C4-2B (cell line): Measurements from ENCODE around the gene SCAMP1.

Experiments
- CTCF ChIP-seq: fragments of 450-650 bp; conservative IDR thresholded peaks from 2 replicates; pipeline ENCODE4 v1.5.1; 2017; ENCODE audit warnings: mild to moderate bottlenecking
- ZFX ChIP-seq: fragments of 450-650 bp; IDR thresholded peaks from 2 replicates; pipeline ENCODE4 v1.6.1; 2017

GRCh38 chr5:78475370-78475769, 115.0 kb downstream of the SCAMP1 start:
- TF ChIP-seq CTCF (no peak), ZFX (no peak)
